ENCODE measurements around the gene ANO7.

Gene ANO7

GRCh38 chr2:241177526-241178334 lies 10.7 kb upstream of the ANO7 start:
- no peak for ATAC-seq
- TF ChIP-seq POU6F1 (CRISPR knock-in tag; IDR thresholded peaks at IDR 0.05; ENCODE audit: borderline replicate concordance, low read depth) (no peak), CREB5 (CRISPR knock-in tag; IDR thresholded peaks at IDR 0.05; ENCODE audit: low read depth) (no peak), BACH2 (CRISPR knock-in tag; IDR thresholded peaks at IDR 0.05; ENCODE audit: borderline replicate concordance) (no peak), RARB (CRISPR knock-in tag; IDR thresholded peaks at IDR 0.05) (no peak), SNAI2 (CRISPR knock-in tag; IDR thresholded peaks at IDR 0.05) (no peak), ARNTL (CRISPR knock-in tag; IDR thresholded peaks at IDR 0.05; ENCODE audit: borderline replicate concordance, low read depth) (no peak), OSR1 (CRISPR knock-in tag; IDR thresholded peaks at IDR 0.05) (no peak), PPARA (CRISPR knock-in tag; IDR thresholded peaks at IDR 0.05; ENCODE audit: borderline replicate concordance) (no peak), ESRRG (CRISPR knock-in tag; IDR thresholded peaks at IDR 0.05) (no peak), TSHZ2 (CRISPR knock-in tag; IDR thresholded peaks at IDR 0.05) (no peak), ISL1 (CRISPR knock-in tag; IDR thresholded peaks at IDR 0.05) (no peak), TOX (CRISPR knock-in tag; IDR thresholded peaks at IDR 0.05; ENCODE audit: borderline replicate concordance) (no peak), ZFP30 (CRISPR knock-in tag; IDR thresholded peaks at IDR 0.05) (no peak), ZNF70 (CRISPR knock-in tag; IDR thresholded peaks at IDR 0.05) (no peak), ZFP3 (CRISPR knock-in tag; IDR thresholded peaks at IDR 0.05) (no peak), GLIS3 (CRISPR knock-in tag; IDR thresholded peaks at IDR 0.05) (no peak), PATZ1 (CRISPR knock-in tag; IDR thresholded peaks at IDR 0.05; ENCODE audit: borderline replicate concordance) (no peak), TCF4 (CRISPR knock-in tag; IDR thresholded peaks at IDR 0.05; ENCODE audit: borderline replicate concordance) (no peak), ZNF8 (CRISPR knock-in tag; IDR thresholded peaks at IDR 0.05) (no peak), CSDC2 (CRISPR knock-in tag; IDR thresholded peaks at IDR 0.05) (no peak)

- TF ChIP-seq SNAI2 (CRISPR knock-in tag; IDR thresholded peaks at IDR 0.05) = no peak
- TF ChIP-seq RARB (CRISPR knock-in tag; IDR thresholded peaks at IDR 0.05) = no peak
- TF ChIP-seq TSHZ2 (CRISPR knock-in tag; IDR thresholded peaks at IDR 0.05) = no peak
- ATAC-seq = no peak
These were observed 9.5 kb upstream of the ANO7 start for GRCh38 chr2:241178961-241179360.

Data from SK-N-SH treated with all-trans-retinoic acid at 6 μM for 48 hours (cell line).